ENCODE data around the gene GPC6. TPM values are rescaled to one million over a fixed set of nuclear protein-coding genes. Genes with fewer than 3 reads are reported as not detected.

Gene GPC6
- total RNA-seq, 5 donors from 2014 or later (not counting 1 experiment from before 2014, with no cell fraction given): 0.03 to 0.18 (median 0.06) TPM; not detected in 2

GRCh38 chr13:93745884-93746283 lies 519.3 kb downstream of the GPC6 start:
- Mint-ChIP-seq H3K4me3 (no peak overlapping the region), H3K27me3 (peaks cover 0 to 5% of the 10 kb centered on the region in 2 donors), H3K4me1 (no peaks in the 10 kb centered on the region), H3K36me3 (no peaks in the 10 kb centered on the region), H3K9me3 (peaks cover 0 to 6% (median 0%) of the 10 kb centered on the region in 3 donors), H3K27ac (no peak overlapping the region)
- CTCF ChIA-PET: interaction anchor here in 1 of 2 donors (0.5 kb wide), 1 partner anchor 30 kb away, joined by 4 read pairs; no protein-coding TSS in a partner anchor
- 67% methylated on average over 1 of the region's 2 CpGs for WGBS (ENCODE audit: insufficient coverage)
- Histone ChIP-seq H3K4me1 (ENCODE audit: control insufficient read depth in 1 of 2, extremely low read depth in 1 of 2, insufficient read depth in 2 of 2, low read length in 2 of 2) (no peaks in the 10 kb centered on the region), H3K36me3 (ENCODE audit: control insufficient read depth in 2 of 2, extremely low read depth in 1 of 2, insufficient read depth in 1 of 2, low read length in 1 of 2) (no peaks in the 10 kb centered on the region), H3K4me3 (ENCODE audit: control insufficient read depth in 1 of 2, extremely low read depth in 1 of 2, low read length in 1 of 2) (no peak overlapping the region), H3K27me3 (replicated peaks in 1 of 2; ENCODE audit: control insufficient read depth in 2 of 2, extremely low read depth in 1 of 2, insufficient read depth in 2 of 2, low read length in 1 of 2) (no peaks in the 10 kb centered on the region), H3K9me3 (no peaks in the 10 kb centered on the region), H3K27ac (ENCODE audit: low read length) (no peak overlapping the region)
- ATAC-seq (replicated peaks in 1 of 4): no peak
- no peak for DNase-seq
- POLR2A ChIA-PET: interaction anchor here in 1 of 2 donors (0.6 kb wide), 1 partner anchor 1622 kb away, joined by 3 read pairs; no protein-coding TSS in a partner anchor

- ATAC-seq (replicated peaks in 1 of 4) (no peak), DNase-seq (no peak)
- Histone ChIP-seq H3K9me3 (no peaks in the 10 kb centered on the region), H3K4me1 (ENCODE audit: control insufficient read depth in 1 of 2, extremely low read depth in 1 of 2, insufficient read depth in 2 of 2, low read length in 2 of 2) (no peaks in the 10 kb centered on the region), H3K27ac (ENCODE audit: low read length) (no peak overlapping the region), H3K36me3 (ENCODE audit: control insufficient read depth in 2 of 2, extremely low read depth in 1 of 2, insufficient read depth in 1 of 2, low read length in 1 of 2) (no peaks in the 10 kb centered on the region), H3K4me3 (ENCODE audit: control insufficient read depth in 1 of 2, extremely low read depth in 1 of 2, low read length in 1 of 2) (no peak overlapping the region), H3K27me3 (replicated peaks in 1 of 2; ENCODE audit: control insufficient read depth in 2 of 2, extremely low read depth in 1 of 2, insufficient read depth in 2 of 2, low read length in 1 of 2) (no peaks in the 10 kb centered on the region)
- Mint-ChIP-seq H3K36me3 (no peaks in the 10 kb centered on the region), H3K27ac (no peak overlapping the region), H3K4me1 (no peaks in the 10 kb centered on the region), H3K4me3 (no peak overlapping the region), H3K27me3 (peaks cover 0 to 5% of the 10 kb centered on the region in 2 donors), H3K9me3 (peaks cover 0 to 6% (median 0%) of the 10 kb centered on the region in 3 donors)
- CTCF ChIA-PET: interaction anchor here in 1 of 2 donors (0.5 kb wide), 1 partner anchor 30 kb away, joined by 4 read pairs; no protein-coding TSS in a partner anchor
- POLR2A ChIA-PET: no interaction called here
- 100% methylated on average over 1 of the region's 1 CpG for WGBS (ENCODE audit: insufficient coverage)
Measured at GRCh38 chr13:93746589-93746988, 520.0 kb downstream of the GPC6 start.

- ChIA-PET CTCF (no interaction called here), POLR2A (no interaction called here)
Measured at GRCh38 chr13:93750676-93751075, 524.1 kb downstream of the GPC6 start.

GRCh38 chr13:93751117-93751516 lies 524.5 kb downstream of the GPC6 start:
- H3K4me1 ChIP-seq (ENCODE audit: control insufficient read depth in 1 of 2, extremely low read depth in 1 of 2, insufficient read depth in 2 of 2, low read length in 2 of 2): no peaks in the 10 kb centered on the region
- H3K27ac ChIP-seq (ENCODE audit: low read length): no peak overlapping the region
- no peak overlapping the region for H3K4me3 ChIP-seq (ENCODE audit: control insufficient read depth in 1 of 2, extremely low read depth in 1 of 2, low read length in 1 of 2)
- ChIA-PET CTCF (no interaction called here), POLR2A (no interaction called here)
- Mint-ChIP-seq H3K4me1 (no peaks in the 10 kb centered on the region), H3K27ac (no peak overlapping the region), H3K36me3 (no peaks in the 10 kb centered on the region), H3K9me3 (no peaks in the 10 kb centered on the region), H3K27me3 (no peaks in the 10 kb centered on the region), H3K4me3 (no peak overlapping the region)
- no peaks in the 10 kb centered on the region for H3K36me3 ChIP-seq (ENCODE audit: control insufficient read depth in 2 of 2, extremely low read depth in 1 of 2, insufficient read depth in 1 of 2, low read length in 1 of 2)
- DNase-seq (no peak), ATAC-seq (replicated peaks in 1 of 4) (no peak)
- no peaks in the 10 kb centered on the region for H3K27me3 ChIP-seq (replicated peaks in 1 of 2; ENCODE audit: control insufficient read depth in 2 of 2, extremely low read depth in 1 of 2, insufficient read depth in 2 of 2, low read length in 1 of 2)
- H3K9me3 ChIP-seq: no peaks in the 10 kb centered on the region

More at GRCh38 chr13:93750676-93751075, 524.1 kb downstream of the GPC6 start:
- Mint-ChIP-seq H3K9me3 (no peaks in the 10 kb centered on the region), H3K27ac (no peak overlapping the region), H3K36me3 (no peaks in the 10 kb centered on the region), H3K4me3 (no peak overlapping the region), H3K4me1 (no peaks in the 10 kb centered on the region), H3K27me3 (no peaks in the 10 kb centered on the region)
- no peaks in the 10 kb centered on the region for H3K4me1 ChIP-seq (ENCODE audit: control insufficient read depth in 1 of 2, extremely low read depth in 1 of 2, insufficient read depth in 2 of 2, low read length in 2 of 2)
- H3K27me3 ChIP-seq (replicated peaks in 1 of 2; ENCODE audit: control insufficient read depth in 2 of 2, extremely low read depth in 1 of 2, insufficient read depth in 2 of 2, low read length in 1 of 2): no peaks in the 10 kb centered on the region
- ATAC-seq (replicated peaks in 1 of 4): no peak
- no peak overlapping the region for H3K27ac ChIP-seq (ENCODE audit: low read length)
- H3K36me3 ChIP-seq (ENCODE audit: control insufficient read depth in 2 of 2, extremely low read depth in 1 of 2, insufficient read depth in 1 of 2, low read length in 1 of 2): no peaks in the 10 kb centered on the region
- no peaks in the 10 kb centered on the region for H3K9me3 ChIP-seq
- WGBS (ENCODE audit: insufficient coverage): no CpG with 5 or more reads among the region's 4 CpGs
- DNase-seq: no peak
- H3K4me3 ChIP-seq (ENCODE audit: control insufficient read depth in 1 of 2, extremely low read depth in 1 of 2, low read length in 1 of 2): no peak overlapping the region

GRCh38 chr13:93752541-93752940 lies 525.9 kb downstream of the GPC6 start:
- H3K9me3 ChIP-seq: no peaks in the 10 kb centered on the region
- no peaks in the 10 kb centered on the region for H3K27me3 Mint-ChIP-seq
- no peak overlapping the region for H3K27ac Mint-ChIP-seq
- H3K4me3 ChIP-seq (ENCODE audit: control insufficient read depth in 1 of 2, extremely low read depth in 1 of 2, low read length in 1 of 2): no peak overlapping the region
- ChIA-PET CTCF (no interaction called here), POLR2A (no interaction called here)
- no peaks in the 10 kb centered on the region for H3K4me1 ChIP-seq (ENCODE audit: control insufficient read depth in 1 of 2, extremely low read depth in 1 of 2, insufficient read depth in 2 of 2, low read length in 2 of 2)
- H3K4me1 Mint-ChIP-seq: no peaks in the 10 kb centered on the region
- DNase-seq (no peak), ATAC-seq (replicated peaks in 1 of 4) (no peak)
- no peaks in the 10 kb centered on the region for H3K9me3 Mint-ChIP-seq
- no peaks in the 10 kb centered on the region for H3K27me3 ChIP-seq (replicated peaks in 1 of 2; ENCODE audit: control insufficient read depth in 2 of 2, extremely low read depth in 1 of 2, insufficient read depth in 2 of 2, low read length in 1 of 2)
- H3K36me3 ChIP-seq (ENCODE audit: control insufficient read depth in 2 of 2, extremely low read depth in 1 of 2, insufficient read depth in 1 of 2, low read length in 1 of 2): no peaks in the 10 kb centered on the region
- WGBS (ENCODE audit: insufficient coverage): 72% methylated on average over 4 of the region's 4 CpGs
- no peak overlapping the region for H3K27ac ChIP-seq (ENCODE audit: low read length)
- no peaks in the 10 kb centered on the region for H3K36me3 Mint-ChIP-seq
- H3K4me3 Mint-ChIP-seq: no peak overlapping the region

GRCh38 chr13:93753639-93754038 lies 527.0 kb downstream of the GPC6 start:
- H3K27ac Mint-ChIP-seq: no peak overlapping the region
- no peak overlapping the region for H3K4me3 Mint-ChIP-seq
- POLR2A ChIA-PET: no interaction called here
- no peaks in the 10 kb centered on the region for H3K36me3 Mint-ChIP-seq
- Histone ChIP-seq H3K9me3 (no peaks in the 10 kb centered on the region), H3K4me3 (ENCODE audit: control insufficient read depth in 1 of 2, extremely low read depth in 1 of 2, low read length in 1 of 2) (no peak overlapping the region), H3K27ac (ENCODE audit: low read length) (no peak overlapping the region), H3K4me1 (ENCODE audit: control insufficient read depth in 1 of 2, extremely low read depth in 1 of 2, insufficient read depth in 2 of 2, low read length in 2 of 2) (no peaks in the 10 kb centered on the region), H3K36me3 (ENCODE audit: control insufficient read depth in 2 of 2, extremely low read depth in 1 of 2, insufficient read depth in 1 of 2, low read length in 1 of 2) (no peaks in the 10 kb centered on the region), H3K27me3 (replicated peaks in 1 of 2; ENCODE audit: control insufficient read depth in 2 of 2, extremely low read depth in 1 of 2, insufficient read depth in 2 of 2, low read length in 1 of 2) (no peaks in the 10 kb centered on the region)
- peaks cover 0 to 4% (median under 1%) of the 10 kb centered on the region in 3 donors for H3K4me1 Mint-ChIP-seq
- CTCF ChIA-PET: no interaction called here
- no peak for DNase-seq
- no peak for ATAC-seq (replicated peaks in 1 of 4)
- H3K27me3 Mint-ChIP-seq: no peaks in the 10 kb centered on the region
- no peaks in the 10 kb centered on the region for H3K9me3 Mint-ChIP-seq

GRCh38 chr13:93755341-93755740 lies 528.7 kb downstream of the GPC6 start:
- H3K9me3 ChIP-seq: no peaks in the 10 kb centered on the region
- ATAC-seq (replicated peaks in 1 of 4) (no peak), DNase-seq (no peak)
- Mint-ChIP-seq H3K4me3 (no peak overlapping the region), H3K9me3 (no peaks in the 10 kb centered on the region), H3K27ac (no peak overlapping the region), H3K4me1 (peaks cover 0 to 10% (median 4%) of the 10 kb centered on the region in 3 donors), H3K36me3 (no peaks in the 10 kb centered on the region), H3K27me3 (no peaks in the 10 kb centered on the region)
- POLR2A ChIA-PET: interaction anchor here in 1 of 2 donors (0.7 kb wide), 1 partner anchor 1499 kb away, joined by 3 read pairs; no protein-coding TSS in a partner anchor
- no peaks in the 10 kb centered on the region for H3K27me3 ChIP-seq (replicated peaks in 1 of 2; ENCODE audit: control insufficient read depth in 2 of 2, extremely low read depth in 1 of 2, insufficient read depth in 2 of 2, low read length in 1 of 2)
- H3K27ac ChIP-seq (ENCODE audit: low read length): no peak overlapping the region
- no peak overlapping the region for H3K4me3 ChIP-seq (ENCODE audit: control insufficient read depth in 1 of 2, extremely low read depth in 1 of 2, low read length in 1 of 2)
- H3K4me1 ChIP-seq (ENCODE audit: control insufficient read depth in 1 of 2, extremely low read depth in 1 of 2, insufficient read depth in 2 of 2, low read length in 2 of 2): no peaks in the 10 kb centered on the region
- WGBS (ENCODE audit: insufficient coverage): no CpG with 5 or more reads among the region's 1 CpG
- H3K36me3 ChIP-seq (ENCODE audit: control insufficient read depth in 2 of 2, extremely low read depth in 1 of 2, insufficient read depth in 1 of 2, low read length in 1 of 2): no peaks in the 10 kb centered on the region
- CTCF ChIA-PET: no interaction called here

All from T-cell (primary cell).